Spleen (tissue), 7 donors: ENCODE measurements around the gene PIERCE2.

Experiments used
- CTCF ChIP-seq, 11 experiments: fragments of 200-600 bp in 7 of 11; fragments of 450-650 bp in 4 of 11; sonication (generic) in 4 of 11; IDR thresholded peaks in 8 of 11; conservative IDR thresholded peaks in 3 of 11; 1 replicate in 7 of 11; 2 replicates in 4 of 11; pipeline versions ENCODE4 v1.4.0 to v1.8.0; 2016 to 2021; ENCODE audit warnings: antibody characterized with exemption in 11 of 11, inconsistent platforms in 4 of 11, mild to moderate bottlenecking in 1 of 11
- POLR2A ChIP-seq, 3 donors: fragments of 450-650 bp; IDR thresholded peaks; one replicate each; pipeline ENCODE4 v1.5.1; 2017; ENCODE audit warnings: antibody characterized with exemption in 3 of 3, mild to moderate bottlenecking in 1 of 3
- donor health status: DM: no; HTN: no; CAD: no; lungs with moderate emphysema.
- donor health status: DM: no; HTN: no; CAD: no.
- donor health status: DM: no; HTN: no; CAD: no.

- TF ChIP-seq POLR2A (IDR thresholded peaks at IDR 0.05): no peak
- no peak for TF ChIP-seq CTCF (IDR thresholded peaks at IDR 0.05 in 8 of 11, conservative IDR thresholded peaks at IDR 0.05 in 3 of 11)
These were observed 13.8 kb downstream of the PIERCE2 start for GRCh38 chr15:55422089-55422488.
